GM10248 (cell line): ENCODE measurements around the gene PAN3.

ENCODE experiments used
- CTCF ChIA-PET: fragments of 300-600 bp; sonication (Branson Sonifier 250); formaldehyde crosslinking; extraction: SDS; loops from one replicate; lab custom pipeline; 2021; ENCODE audit warnings: antibody characterized with exemption; lab: Yijun Ruan, JAX
- POLR2A ChIA-PET: fragments of 350-650 bp; sonication (Branson Sonifier 250); formaldehyde crosslinking; extraction: SDS; loops from one replicate; lab custom pipeline; 2020; ENCODE audit warnings: antibody characterized with exemption; lab: Yijun Ruan, JAX
- DNase-seq: peaks from one replicate; pipeline ENCODE4 v3.0.0; 2012; ENCODE audit errors: extremely low spot score
- TF ChIP-seq, protein P1 (sequence below): IDR thresholded peaks from 2 replicates; pipeline ENCODE4 v1.5.1; 2012; ENCODE audit warnings: mild to moderate bottlenecking, low read depth; ENCODE audit errors: extremely low read depth, missing control alignments, control extremely low read depth

Gene PAN3

DNA sequence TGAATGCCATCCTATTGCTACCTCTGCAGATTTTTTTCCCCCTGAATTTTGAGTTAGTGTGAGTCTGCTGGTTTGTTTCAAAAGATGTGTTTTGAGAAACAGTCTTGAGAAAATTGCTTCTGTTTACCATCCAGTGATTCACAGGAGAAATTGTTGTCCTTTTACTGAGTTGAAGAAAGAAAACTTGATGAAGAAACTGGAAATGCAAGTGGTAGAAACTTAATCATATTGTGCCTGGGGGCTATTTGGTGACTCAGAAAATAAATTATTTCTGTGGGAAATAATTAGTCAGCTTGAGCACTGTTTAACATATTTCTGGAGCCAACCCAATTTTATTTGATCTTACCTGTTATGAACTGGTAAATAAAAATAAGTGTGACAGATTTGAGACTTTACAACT, 35.4 kb downstream of the PAN3 start:
- POLR2A ChIA-PET: no interaction called here
- DNase-seq: no peak
- TF ChIP-seq, protein P1, sequence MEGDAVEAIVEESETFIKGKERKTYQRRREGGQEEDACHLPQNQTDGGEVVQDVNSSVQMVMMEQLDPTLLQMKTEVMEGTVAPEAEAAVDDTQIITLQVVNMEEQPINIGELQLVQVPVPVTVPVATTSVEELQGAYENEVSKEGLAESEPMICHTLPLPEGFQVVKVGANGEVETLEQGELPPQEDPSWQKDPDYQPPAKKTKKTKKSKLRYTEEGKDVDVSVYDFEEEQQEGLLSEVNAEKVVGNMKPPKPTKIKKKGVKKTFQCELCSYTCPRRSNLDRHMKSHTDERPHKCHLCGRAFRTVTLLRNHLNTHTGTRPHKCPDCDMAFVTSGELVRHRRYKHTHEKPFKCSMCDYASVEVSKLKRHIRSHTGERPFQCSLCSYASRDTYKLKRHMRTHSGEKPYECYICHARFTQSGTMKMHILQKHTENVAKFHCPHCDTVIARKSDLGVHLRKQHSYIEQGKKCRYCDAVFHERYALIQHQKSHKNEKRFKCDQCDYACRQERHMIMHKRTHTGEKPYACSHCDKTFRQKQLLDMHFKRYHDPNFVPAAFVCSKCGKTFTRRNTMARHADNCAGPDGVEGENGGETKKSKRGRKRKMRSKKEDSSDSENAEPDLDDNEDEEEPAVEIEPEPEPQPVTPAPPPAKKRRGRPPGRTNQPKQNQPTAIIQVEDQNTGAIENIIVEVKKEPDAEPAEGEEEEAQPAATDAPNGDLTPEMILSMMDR: no peak
- CTCF ChIA-PET: interaction anchor here (1.2 to 1.9 kb wide), 3 partner anchors 10 to 17 kb away, joined by 3 to 5 read pairs (median 4); no protein-coding TSS in a partner anchor

DNA sequence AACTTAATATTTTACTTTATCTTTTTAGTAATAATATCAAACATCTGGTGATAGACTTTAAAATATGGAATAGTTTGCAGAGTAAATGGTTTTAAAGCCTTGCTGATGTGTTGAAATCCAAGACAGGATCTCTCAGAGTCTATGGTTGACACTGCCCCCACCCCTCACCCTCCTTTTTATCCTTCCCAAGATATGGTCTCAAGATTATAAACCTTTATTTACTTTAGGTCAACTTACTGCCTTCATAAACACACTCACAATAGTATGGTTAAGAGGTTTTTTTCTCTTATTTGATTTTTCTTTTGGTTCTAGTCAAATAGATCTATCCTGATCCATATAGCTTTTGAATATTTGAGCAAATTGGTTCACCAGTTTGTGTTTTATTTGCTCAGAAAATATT, 39.0 kb downstream of the PAN3 start:
- ChIA-PET CTCF (interaction anchor here (1.1 to 1.4 kb wide), 2 partner anchors 30 to 63 kb away, joined by 3 read pairs; no protein-coding TSS in a partner anchor), POLR2A (no interaction called here)
- TF ChIP-seq, protein P1: no peak
- no peak for DNase-seq

DNA sequence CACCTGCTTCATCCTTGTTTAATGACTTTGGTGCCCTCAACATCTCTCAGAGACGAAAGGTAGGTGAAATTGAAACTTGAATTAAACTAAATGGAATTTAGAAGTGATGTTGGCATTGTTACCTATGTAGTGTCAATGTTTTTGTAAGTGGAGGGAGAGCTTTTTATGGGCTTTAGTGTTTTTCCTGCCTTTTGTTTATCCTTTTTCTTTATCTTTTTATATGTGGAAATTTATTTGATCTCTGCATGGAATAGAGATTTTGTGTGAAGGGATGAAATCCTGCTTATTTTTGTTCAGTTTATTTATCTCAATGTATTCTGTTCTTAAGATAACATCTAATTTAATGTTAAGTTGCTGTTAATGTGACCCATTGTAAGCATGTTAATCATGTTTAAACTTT, 39.5 kb downstream of the PAN3 start:
- ChIA-PET CTCF (interaction anchor here (1.1 to 1.4 kb wide), 2 partner anchors 30 to 62 kb away, joined by 3 read pairs; no protein-coding TSS in a partner anchor), POLR2A (no interaction called here)
- no peak for DNase-seq
- TF ChIP-seq, protein P1: no peak

DNA sequence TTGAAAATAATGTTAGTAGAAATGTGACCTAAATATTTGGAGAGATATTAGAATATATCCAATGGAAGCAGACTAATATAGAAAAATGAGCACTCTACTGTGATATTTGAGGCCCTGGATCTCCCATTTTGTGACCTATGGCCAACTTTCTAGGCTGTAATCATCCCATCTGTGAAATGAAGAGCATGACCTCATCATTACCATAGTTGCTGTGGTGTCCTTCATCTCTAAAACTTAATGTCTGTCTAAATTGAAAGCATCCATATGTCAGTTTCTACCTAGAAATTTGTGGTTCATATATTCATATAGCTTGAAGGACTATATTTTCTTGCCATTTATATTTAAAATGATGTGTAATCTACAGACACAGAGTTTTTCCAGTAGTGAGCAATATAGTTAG, 41.6 kb downstream of the PAN3 start:
- POLR2A ChIA-PET: interaction anchor here (0.6 kb wide), 1 partner anchor 31 kb away, joined by 3 read pairs; no protein-coding TSS in a partner anchor
- TF ChIP-seq, protein P1: no peak
- DNase-seq: no peak
- CTCF ChIA-PET: no interaction called here

DNA sequence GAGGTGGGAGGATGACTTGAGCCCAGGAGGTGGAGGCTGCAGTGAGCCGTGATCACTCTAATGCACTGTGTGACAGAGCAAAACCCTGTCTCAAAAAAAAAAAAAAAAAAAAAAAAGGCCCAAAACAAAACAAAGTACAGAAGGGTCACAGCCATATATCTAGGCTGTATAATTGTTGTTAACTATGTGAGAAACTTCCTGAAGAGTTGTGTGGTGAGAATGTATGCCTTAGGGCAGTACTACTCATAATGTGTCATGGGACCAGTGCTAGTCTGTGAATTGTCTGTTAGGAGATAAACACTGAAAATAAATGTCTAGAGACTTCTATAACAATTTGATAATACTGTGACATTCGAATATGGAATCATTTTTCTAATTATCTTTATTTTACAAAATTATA, 43.1 kb downstream of the PAN3 start:
- TF ChIP-seq, protein P1: no peak
- no peak for DNase-seq
- CTCF ChIA-PET: no interaction called here
- POLR2A ChIA-PET: no interaction called here

DNA sequence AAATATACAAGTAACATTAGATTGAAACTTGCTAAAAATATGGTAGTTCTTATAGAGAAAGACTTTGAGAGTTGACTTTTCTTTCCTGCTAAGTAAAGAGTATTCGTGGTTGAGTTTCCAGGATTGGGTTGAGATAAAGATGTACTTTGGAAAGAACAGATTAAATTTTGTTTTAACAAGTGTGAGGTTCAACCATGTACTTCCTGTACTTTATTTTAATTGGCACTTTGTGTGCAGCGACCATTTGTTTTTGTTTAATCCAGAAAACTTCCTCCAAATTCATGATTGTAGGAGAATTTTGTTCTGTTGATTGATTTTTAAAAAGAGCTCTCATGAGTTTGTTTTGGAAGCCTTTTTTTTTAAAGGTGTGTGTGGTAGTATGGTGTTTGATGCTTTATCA, 46.9 kb downstream of the PAN3 start:
- ChIA-PET POLR2A (no interaction called here), CTCF (interaction anchor here (0.8 to 0.9 kb wide), 2 partner anchors 11 to 22 kb away, joined by 3 to 5 read pairs; no protein-coding TSS in a partner anchor)
- TF ChIP-seq, protein P1: no peak
- no peak for DNase-seq
